Measurements from ENCODE around the gene CA10. TPM values are rescaled to one million over a fixed set of nuclear protein-coding genes. Genes with fewer than 3 reads are reported as not detected.

The CA10 gene
- total RNA-seq, 1 experiment from 2014 or later = not detected

DNA sequence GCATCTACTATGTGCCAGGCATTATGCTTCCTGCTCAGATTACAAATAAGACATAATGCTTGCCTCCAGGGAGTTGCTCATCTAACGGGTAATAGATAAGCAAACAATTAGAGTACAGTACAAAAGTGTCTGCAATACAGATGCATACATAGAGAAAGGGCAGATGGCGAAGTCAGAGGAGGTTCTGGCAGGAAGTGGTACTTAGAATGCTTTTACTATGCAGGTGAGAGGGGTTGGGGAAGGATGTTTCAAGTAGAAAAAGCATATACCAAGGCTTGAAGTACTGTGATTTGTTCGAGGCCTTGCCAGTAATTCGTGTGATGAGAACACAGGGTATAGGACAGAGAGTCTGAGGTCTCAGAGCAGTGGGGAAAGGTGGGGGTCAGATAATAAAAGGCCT lies 548.4 kb downstream of the CA10 start:
- BruUV-seq (replicated peaks) = no TSS peak

DNA sequence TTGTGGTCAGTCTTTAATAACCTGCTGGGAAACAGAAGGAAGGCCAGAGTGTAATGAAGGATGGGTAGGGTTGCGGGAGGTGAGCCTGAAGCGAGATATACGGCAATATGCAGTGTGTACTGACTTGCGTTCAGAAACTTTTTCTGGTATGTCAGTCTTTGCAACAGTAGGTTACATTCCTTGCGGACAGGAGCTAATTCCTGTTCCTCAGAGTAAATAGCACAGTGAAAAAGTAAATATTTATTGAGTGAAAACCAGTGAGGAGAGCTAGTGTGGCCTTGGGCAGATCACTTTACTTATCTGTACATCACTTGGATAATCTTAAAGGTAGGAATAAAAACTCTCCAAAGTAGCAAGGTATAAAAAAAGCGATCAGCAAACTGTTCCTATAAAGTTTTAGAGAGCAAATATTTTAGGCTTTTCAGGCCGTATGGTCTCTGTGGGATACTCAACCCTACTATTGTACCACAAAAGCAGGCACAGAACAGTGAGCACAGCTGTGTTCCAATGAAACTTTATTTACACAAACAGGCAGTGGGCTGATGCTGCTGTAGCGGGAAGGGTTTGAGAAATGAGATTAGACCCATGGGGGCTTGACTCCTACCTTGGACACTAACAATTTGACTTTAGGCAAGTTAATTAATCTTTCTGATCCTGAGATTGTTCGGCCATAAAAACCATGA lies 550.1 kb downstream of the CA10 start:
- intact Hi-C loops (cut with micrococcal nuclease; ENCODE audit: unreplicated experiment) = loop anchor here (5.0 kb wide), 1 partner anchor 449 kb away; no protein-coding TSS in a partner anchor
- H3K9me3 ChIP-seq (ENCODE audit: insufficient read depth, low read depth) = no peaks in the 10 kb centered on the region
- H3K27ac ChIP-seq = no peak overlapping the region
- no peak overlapping the region for H3K4me2 ChIP-seq
- TF ChIP-seq EZH2 (IDR thresholded peaks at IDR 0.05; ENCODE audit: low read depth) = no peak
- TF ChIP-seq, protein P1, sequence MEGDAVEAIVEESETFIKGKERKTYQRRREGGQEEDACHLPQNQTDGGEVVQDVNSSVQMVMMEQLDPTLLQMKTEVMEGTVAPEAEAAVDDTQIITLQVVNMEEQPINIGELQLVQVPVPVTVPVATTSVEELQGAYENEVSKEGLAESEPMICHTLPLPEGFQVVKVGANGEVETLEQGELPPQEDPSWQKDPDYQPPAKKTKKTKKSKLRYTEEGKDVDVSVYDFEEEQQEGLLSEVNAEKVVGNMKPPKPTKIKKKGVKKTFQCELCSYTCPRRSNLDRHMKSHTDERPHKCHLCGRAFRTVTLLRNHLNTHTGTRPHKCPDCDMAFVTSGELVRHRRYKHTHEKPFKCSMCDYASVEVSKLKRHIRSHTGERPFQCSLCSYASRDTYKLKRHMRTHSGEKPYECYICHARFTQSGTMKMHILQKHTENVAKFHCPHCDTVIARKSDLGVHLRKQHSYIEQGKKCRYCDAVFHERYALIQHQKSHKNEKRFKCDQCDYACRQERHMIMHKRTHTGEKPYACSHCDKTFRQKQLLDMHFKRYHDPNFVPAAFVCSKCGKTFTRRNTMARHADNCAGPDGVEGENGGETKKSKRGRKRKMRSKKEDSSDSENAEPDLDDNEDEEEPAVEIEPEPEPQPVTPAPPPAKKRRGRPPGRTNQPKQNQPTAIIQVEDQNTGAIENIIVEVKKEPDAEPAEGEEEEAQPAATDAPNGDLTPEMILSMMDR (conservative IDR thresholded peaks at IDR 0.05) = no peak
- no peaks in the 10 kb centered on the region for H4K20me1 ChIP-seq (ENCODE audit: insufficient read depth)
- peaks cover 43% of the 10 kb centered on the region for H3K27me3 ChIP-seq (ENCODE audit: insufficient read depth, low read depth)
- ChIA-PET POLR2A (ENCODE audit: unreplicated experiment) (no interaction called here), CTCF (no interaction called here)
- no peaks in the 10 kb centered on the region for H3K4me1 ChIP-seq (replicated peaks; ENCODE audit: insufficient read depth)
- no peak for DNase-seq
- no peaks in the 10 kb centered on the region for H3F3A ChIP-seq (ENCODE audit: insufficient read depth, low read depth)
- no TSS peak for BruUV-seq (replicated peaks)
- H3K9me2 ChIP-seq (ENCODE audit: insufficient read depth) = no peaks in the 10 kb centered on the region
- H2AFZ ChIP-seq = no peak overlapping the region
- H3K4me3 ChIP-seq = no peak overlapping the region
- H3K36me3 ChIP-seq (ENCODE audit: low read depth) = no peaks in the 10 kb centered on the region
- H3K79me2 ChIP-seq (ENCODE audit: low read depth) = no peaks in the 10 kb centered on the region

More for the DNA sequence above, 548.4 kb downstream of the CA10 start:
- ChIA-PET POLR2A (ENCODE audit: unreplicated experiment) (no interaction called here), CTCF (no interaction called here)
- no peaks in the 10 kb centered on the region for H3K79me2 ChIP-seq (ENCODE audit: low read depth)
- no peaks in the 10 kb centered on the region for H3K4me1 ChIP-seq (replicated peaks; ENCODE audit: insufficient read depth)
- no peak overlapping the region for H3K27ac ChIP-seq
- no peak for TF ChIP-seq EZH2 (IDR thresholded peaks at IDR 0.05; ENCODE audit: low read depth)
- TF ChIP-seq, protein P1 (conservative IDR thresholded peaks at IDR 0.05) = no peak
- no peak overlapping the region for H2AFZ ChIP-seq
- no peak overlapping the region for H3K4me2 ChIP-seq
- no peak for DNase-seq
- peaks cover 43% of the 10 kb centered on the region for H3K27me3 ChIP-seq (ENCODE audit: insufficient read depth, low read depth)
- no peaks in the 10 kb centered on the region for H3K36me3 ChIP-seq (ENCODE audit: low read depth)
- intact Hi-C loops (cut with micrococcal nuclease; ENCODE audit: unreplicated experiment) = no loop called here
- H4K20me1 ChIP-seq (ENCODE audit: insufficient read depth) = no peaks in the 10 kb centered on the region
- H3K9me2 ChIP-seq (ENCODE audit: insufficient read depth) = no peaks in the 10 kb centered on the region
- no peak overlapping the region for H3K4me3 ChIP-seq
- no peaks in the 10 kb centered on the region for H3K9me3 ChIP-seq (ENCODE audit: insufficient read depth, low read depth)
- no peaks in the 10 kb centered on the region for H3F3A ChIP-seq (ENCODE audit: insufficient read depth, low read depth)

DNA sequence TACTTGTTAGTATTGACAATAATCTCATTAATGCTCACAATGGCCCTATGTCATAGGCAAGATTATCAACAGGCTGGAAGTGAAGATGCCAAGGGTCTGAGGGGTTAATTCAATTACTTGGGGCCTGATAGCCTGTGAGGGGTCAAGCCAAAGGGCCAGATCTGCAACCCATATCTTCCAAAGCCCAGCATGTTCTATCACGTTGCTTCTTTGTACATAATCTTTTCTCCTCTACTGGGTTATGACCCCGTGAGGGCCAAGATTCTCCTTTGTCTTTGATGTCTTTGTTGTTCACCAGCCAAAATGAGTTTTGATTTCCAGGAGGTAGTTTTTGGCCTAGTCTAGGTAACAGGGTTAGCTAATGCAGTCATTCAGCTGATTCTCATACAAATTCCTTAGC lies 551.0 kb downstream of the CA10 start:
- no peaks in the 10 kb centered on the region for H3K9me2 ChIP-seq (ENCODE audit: insufficient read depth)
- CTCF ChIA-PET = no interaction called here
- BruUV-seq (replicated peaks) = no TSS peak

More for the DNA sequence above, 551.0 kb downstream of the CA10 start:
- Histone ChIP-seq H4K20me1 (ENCODE audit: insufficient read depth) (no peaks in the 10 kb centered on the region), H3K4me2 (no peak overlapping the region), H3F3A (ENCODE audit: insufficient read depth, low read depth) (no peaks in the 10 kb centered on the region), H3K27ac (no peak overlapping the region), H3K36me3 (ENCODE audit: low read depth) (no peaks in the 10 kb centered on the region), H3K79me2 (ENCODE audit: low read depth) (no peaks in the 10 kb centered on the region), H3K9me3 (ENCODE audit: insufficient read depth, low read depth) (no peaks in the 10 kb centered on the region), H2AFZ (no peak overlapping the region), H3K4me3 (no peak overlapping the region), H3K27me3 (ENCODE audit: insufficient read depth, low read depth) (peaks cover 43% of the 10 kb centered on the region), H3K4me1 (replicated peaks; ENCODE audit: insufficient read depth) (no peaks in the 10 kb centered on the region)
- intact Hi-C loops (cut with micrococcal nuclease; ENCODE audit: unreplicated experiment) = loop anchor here (5.0 kb wide), 1 partner anchor 450 kb away; no protein-coding TSS in a partner anchor
- DNase-seq = no peak
- POLR2A ChIA-PET (ENCODE audit: unreplicated experiment) = no interaction called here
- TF ChIP-seq, protein P1 (conservative IDR thresholded peaks at IDR 0.05) = no peak
- TF ChIP-seq EZH2 (IDR thresholded peaks at IDR 0.05; ENCODE audit: low read depth) = no peak

Data from PC-9 (cell line).